ENCODE measurements around the gene SLC38A4.

The SLC38A4 gene

DNA sequence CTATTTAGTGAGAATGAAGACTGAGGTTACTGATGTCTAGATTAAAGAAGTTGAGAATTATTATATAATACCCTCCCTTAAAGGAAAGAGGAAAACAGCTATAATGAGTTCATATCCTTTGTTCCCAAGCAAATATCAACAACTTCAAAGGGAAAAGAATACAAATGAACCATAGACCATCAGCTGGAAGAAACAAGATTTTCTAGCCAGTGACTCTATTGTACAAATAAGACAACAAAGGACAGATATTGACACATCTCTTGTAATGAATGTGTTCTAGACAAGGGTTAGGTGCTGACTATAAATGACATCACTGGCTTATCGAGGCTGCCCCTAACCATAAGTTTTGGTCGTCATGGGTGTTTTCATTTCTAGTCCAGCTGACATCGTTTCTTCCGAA lies 48.2 kb downstream of the SLC38A4 start:
- H3K4me1 ChIP-seq (ENCODE audit: control insufficient read depth, insufficient read depth, low read length), result no peaks in the 10 kb centered on the region
- H3K27me3 ChIP-seq (ENCODE audit: control insufficient read depth, insufficient read depth, low read length), result no peaks in the 10 kb centered on the region
- no peak overlapping the region for H3K9ac ChIP-seq (ENCODE audit: low read length)
- H3K36me3 ChIP-seq (ENCODE audit: control insufficient read depth, insufficient read depth, low read length), result no peaks in the 10 kb centered on the region
- no peaks in the 10 kb centered on the region for H3K9me3 ChIP-seq (ENCODE audit: control insufficient read depth, insufficient read depth, low read depth, low read length)
- no peak overlapping the region for H3K4me3 ChIP-seq (ENCODE audit: low read depth, low read length)
- no peak overlapping the region for H3K27ac ChIP-seq (ENCODE audit: low read depth, low read length)

DNA sequence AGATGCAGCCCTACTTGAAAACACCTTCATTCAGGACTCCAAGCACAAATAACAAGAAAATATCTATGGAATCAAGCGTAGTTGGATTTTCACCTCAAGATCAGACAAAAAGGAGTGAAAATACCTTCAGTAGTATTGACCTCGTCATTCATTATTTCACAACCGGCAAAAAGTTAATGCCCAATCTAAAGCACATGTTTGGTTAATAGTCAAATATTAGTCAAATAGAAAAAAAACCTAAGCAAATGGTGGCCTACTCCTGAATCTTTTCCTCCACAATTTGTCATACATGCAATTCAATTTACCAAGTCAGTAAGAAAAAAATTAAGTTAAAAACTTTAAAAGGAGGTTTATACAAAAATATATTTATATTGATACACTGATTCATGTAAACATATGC lies 50.0 kb downstream of the SLC38A4 start:
- Histone ChIP-seq H3K9me3 (ENCODE audit: control insufficient read depth, insufficient read depth, low read depth, low read length) (no peaks in the 10 kb centered on the region), H3K36me3 (ENCODE audit: control insufficient read depth, insufficient read depth, low read length) (no peaks in the 10 kb centered on the region), H3K27ac (ENCODE audit: low read depth, low read length) (no peak overlapping the region), H3K9ac (ENCODE audit: low read length) (no peak overlapping the region), H3K27me3 (ENCODE audit: control insufficient read depth, insufficient read depth, low read length) (no peaks in the 10 kb centered on the region), H3K4me1 (ENCODE audit: control insufficient read depth, insufficient read depth, low read length) (peaks cover 10% of the 10 kb centered on the region), H3K4me3 (ENCODE audit: low read depth, low read length) (no peak overlapping the region)

DNA sequence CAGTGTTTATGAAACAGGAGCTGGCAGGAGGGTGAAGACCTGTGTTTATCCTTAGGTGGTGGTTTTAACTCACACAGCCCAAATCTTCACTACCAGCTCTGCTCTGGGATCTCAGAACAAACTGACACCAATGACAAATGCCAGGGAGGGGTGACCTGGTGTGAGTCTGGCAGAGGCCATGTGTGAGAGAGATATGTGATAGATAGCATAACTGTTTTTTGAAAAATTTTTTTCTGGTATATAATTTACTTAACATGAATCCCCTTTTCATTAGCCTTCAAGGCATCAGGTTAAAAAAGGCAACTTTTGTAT lies 51.5 kb downstream of the SLC38A4 start:
- H3K36me3 ChIP-seq (ENCODE audit: control insufficient read depth, insufficient read depth, low read length), result no peaks in the 10 kb centered on the region
- H3K4me1 ChIP-seq (ENCODE audit: control insufficient read depth, insufficient read depth, low read length), result peaks cover 17% of the 10 kb centered on the region
- no peaks in the 10 kb centered on the region for H3K27me3 ChIP-seq (ENCODE audit: control insufficient read depth, insufficient read depth, low read length)
- H3K9me3 ChIP-seq (ENCODE audit: control insufficient read depth, insufficient read depth, low read depth, low read length), result no peaks in the 10 kb centered on the region
- no peak overlapping the region for H3K4me3 ChIP-seq (ENCODE audit: low read depth, low read length)
- H3K9ac ChIP-seq (ENCODE audit: low read length), result no peak overlapping the region
- no peak overlapping the region for H3K27ac ChIP-seq (ENCODE audit: low read depth, low read length)

DNA sequence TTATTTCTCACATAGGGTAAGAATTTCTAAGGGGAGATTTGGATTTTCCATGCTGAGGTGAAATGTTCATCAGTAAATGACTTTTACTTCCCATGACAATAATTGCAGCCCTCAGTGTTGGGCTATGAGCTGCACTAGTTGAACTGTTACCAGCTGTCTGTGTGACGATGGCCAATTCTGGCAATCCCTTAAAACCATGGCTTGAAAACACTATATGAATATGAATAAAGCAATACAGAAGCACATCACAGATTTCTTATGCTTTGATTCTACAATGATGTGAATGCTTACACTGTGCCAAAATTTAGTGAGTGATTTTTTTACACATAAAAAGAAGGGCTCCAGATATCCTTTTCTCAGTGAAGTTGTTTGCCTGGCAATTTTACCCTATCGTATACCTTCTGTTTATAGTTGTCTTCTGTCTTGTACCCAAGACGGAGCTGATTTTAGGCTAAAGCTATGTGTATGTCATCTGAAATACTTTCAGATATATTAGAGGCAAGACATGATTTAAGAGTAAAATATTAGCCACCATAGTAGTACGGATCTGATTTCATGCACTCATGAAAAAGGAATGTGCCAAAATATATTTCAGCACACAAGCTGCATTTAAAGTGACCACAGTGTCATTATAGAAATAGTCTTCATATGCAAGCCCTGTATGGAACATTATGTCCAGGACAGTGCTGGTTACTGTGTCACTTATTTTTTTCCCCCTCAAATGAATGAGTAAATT lies 52.0 kb downstream of the SLC38A4 start:
- H3K36me3 ChIP-seq (ENCODE audit: control insufficient read depth, insufficient read depth, low read length), result no peaks in the 10 kb centered on the region
- no peak overlapping the region for H3K9ac ChIP-seq (ENCODE audit: low read length)
- no peak overlapping the region for H3K4me3 ChIP-seq (ENCODE audit: low read depth, low read length)
- no peak overlapping the region for H3K27ac ChIP-seq (ENCODE audit: low read depth, low read length)
- H3K9me3 ChIP-seq (ENCODE audit: control insufficient read depth, insufficient read depth, low read depth, low read length), result no peaks in the 10 kb centered on the region
- peaks cover 17% of the 10 kb centered on the region for H3K4me1 ChIP-seq (ENCODE audit: control insufficient read depth, insufficient read depth, low read length)
- H3K27me3 ChIP-seq (ENCODE audit: control insufficient read depth, insufficient read depth, low read length), result no peaks in the 10 kb centered on the region

DNA sequence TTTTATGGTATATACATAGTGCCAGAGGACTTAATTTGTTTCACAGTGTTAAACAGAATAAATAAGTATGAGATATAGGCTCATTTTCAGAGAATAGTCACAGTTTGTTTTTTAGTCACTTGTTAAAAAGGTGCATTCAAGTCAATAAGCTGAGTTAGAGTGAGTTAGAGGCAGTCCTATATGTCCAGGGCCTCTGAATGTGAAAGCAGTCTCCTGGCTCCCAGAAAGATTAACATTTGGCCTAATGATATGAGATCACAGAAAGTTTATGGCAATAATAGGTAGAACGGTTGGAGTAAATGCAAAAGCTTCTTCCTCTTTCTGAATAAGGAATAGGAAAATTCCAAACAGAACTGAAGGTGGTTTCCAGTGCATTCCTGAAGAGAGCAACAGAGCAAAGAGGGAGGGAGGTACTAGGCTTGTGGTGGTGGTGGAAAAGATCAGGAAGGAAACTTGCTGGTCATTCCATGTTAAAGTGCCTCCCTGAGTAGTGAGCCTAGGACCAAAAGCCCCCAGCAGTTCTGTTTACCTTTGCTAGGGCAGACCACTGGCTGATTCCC lies 54.4 kb downstream of the SLC38A4 start:
- Histone ChIP-seq H3K27ac (ENCODE audit: low read depth, low read length) (no peak overlapping the region), H3K27me3 (ENCODE audit: control insufficient read depth, insufficient read depth, low read length) (no peaks in the 10 kb centered on the region), H3K4me3 (ENCODE audit: low read depth, low read length) (no peak overlapping the region), H3K4me1 (ENCODE audit: control insufficient read depth, insufficient read depth, low read length) (peaks cover 17% of the 10 kb centered on the region), H3K36me3 (ENCODE audit: control insufficient read depth, insufficient read depth, low read length) (no peaks in the 10 kb centered on the region), H3K9me3 (ENCODE audit: control insufficient read depth, insufficient read depth, low read depth, low read length) (no peaks in the 10 kb centered on the region), H3K9ac (ENCODE audit: low read length) (no peak overlapping the region)

DNA sequence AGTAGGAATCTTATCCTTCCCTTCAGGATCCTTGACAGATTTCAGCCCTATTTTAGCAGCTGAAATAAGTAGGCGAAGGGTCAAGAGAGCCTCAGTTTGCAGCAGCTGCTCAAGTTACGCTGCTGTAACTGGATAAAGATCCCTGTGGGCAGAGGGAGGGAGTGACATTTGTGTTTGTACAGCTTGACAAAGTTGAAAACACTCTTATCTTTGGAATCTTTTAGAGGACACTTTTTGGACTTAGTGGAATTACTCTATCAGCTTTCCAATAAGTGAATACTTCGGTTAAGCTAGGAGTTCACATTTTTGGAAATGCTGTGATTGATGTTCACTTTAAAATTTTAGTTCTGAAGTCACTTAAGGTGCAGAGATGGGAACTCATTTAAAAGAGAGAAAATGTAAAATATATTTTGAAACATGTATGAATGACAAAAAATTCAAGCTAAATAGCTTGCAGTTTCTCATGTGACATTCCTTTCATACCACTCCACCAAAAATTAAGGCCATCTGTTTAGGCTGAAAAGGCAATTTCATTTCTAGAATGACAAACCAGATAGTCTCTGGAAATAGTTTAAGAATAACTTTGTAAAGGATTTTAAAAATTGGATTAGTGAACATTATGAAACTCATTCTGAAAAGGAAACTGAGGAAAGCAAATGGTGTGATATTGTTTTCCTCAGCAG lies 55.2 kb downstream of the SLC38A4 start:
- Histone ChIP-seq H3K36me3 (ENCODE audit: control insufficient read depth, insufficient read depth, low read length) (no peaks in the 10 kb centered on the region), H3K27ac (ENCODE audit: low read depth, low read length) (no peak overlapping the region)

DNA sequence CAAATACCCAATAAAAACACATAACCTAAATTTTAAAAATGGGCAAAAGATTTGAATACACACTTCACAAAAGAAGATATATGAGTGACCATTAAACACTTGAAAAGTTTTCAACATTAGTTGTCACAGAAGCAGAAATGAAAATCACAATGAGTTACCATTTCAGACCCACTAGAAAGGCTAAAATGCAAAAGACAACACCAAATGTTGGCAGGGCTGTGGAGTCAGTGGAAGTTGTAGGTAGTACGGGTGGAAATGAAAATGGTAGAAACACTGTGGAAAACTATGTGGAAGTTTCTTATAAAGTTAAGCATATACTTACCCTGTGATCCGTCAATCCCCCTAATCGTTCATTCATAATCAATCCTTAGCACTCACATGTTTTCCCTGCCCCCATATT lies 61.8 kb downstream of the SLC38A4 start:
- no peak overlapping the region for H3K9ac ChIP-seq (ENCODE audit: low read length)
- H3K27ac ChIP-seq (ENCODE audit: low read depth, low read length), result no peak overlapping the region
- H3K9me3 ChIP-seq (ENCODE audit: control insufficient read depth, insufficient read depth, low read depth, low read length), result peaks cover 10% of the 10 kb centered on the region
- no peaks in the 10 kb centered on the region for H3K4me1 ChIP-seq (ENCODE audit: control insufficient read depth, insufficient read depth, low read length)
- no peaks in the 10 kb centered on the region for H3K36me3 ChIP-seq (ENCODE audit: control insufficient read depth, insufficient read depth, low read length)
- H3K4me3 ChIP-seq (ENCODE audit: low read depth, low read length), result no peak overlapping the region
- no peaks in the 10 kb centered on the region for H3K27me3 ChIP-seq (ENCODE audit: control insufficient read depth, insufficient read depth, low read length)

More for the DNA sequence above, 55.2 kb downstream of the SLC38A4 start:
- Histone ChIP-seq H3K9ac (ENCODE audit: low read length) (no peak overlapping the region), H3K4me1 (ENCODE audit: control insufficient read depth, insufficient read depth, low read length) (peaks cover 17% of the 10 kb centered on the region), H3K4me3 (ENCODE audit: low read depth, low read length) (no peak overlapping the region), H3K9me3 (ENCODE audit: control insufficient read depth, insufficient read depth, low read depth, low read length) (no peaks in the 10 kb centered on the region), H3K27me3 (ENCODE audit: control insufficient read depth, insufficient read depth, low read length) (no peaks in the 10 kb centered on the region)

DNA sequence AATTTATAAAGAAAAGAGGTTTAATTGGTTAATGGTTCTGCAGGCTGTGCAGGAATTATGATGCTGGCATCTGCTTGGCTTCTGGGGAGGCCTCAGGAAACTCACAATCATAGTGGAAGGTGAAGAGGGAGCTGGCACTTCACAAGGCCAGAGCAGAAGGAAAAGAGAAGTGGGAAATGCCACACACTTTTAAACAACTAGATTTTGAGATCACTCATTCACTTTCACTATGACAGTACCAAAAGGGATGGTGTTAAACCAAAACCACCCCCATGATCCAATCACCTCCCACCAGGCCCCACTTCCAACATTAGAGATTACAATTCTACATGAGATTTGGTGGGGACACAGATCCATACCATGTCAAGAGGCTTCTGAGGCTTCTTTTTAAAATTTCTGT lies 62.6 kb downstream of the SLC38A4 start:
- no peak overlapping the region for H3K4me3 ChIP-seq (ENCODE audit: low read depth, low read length)
- no peak overlapping the region for H3K27ac ChIP-seq (ENCODE audit: low read depth, low read length)
- peaks cover 15% of the 10 kb centered on the region for H3K9me3 ChIP-seq (ENCODE audit: control insufficient read depth, insufficient read depth, low read depth, low read length)
- no peak overlapping the region for H3K9ac ChIP-seq (ENCODE audit: low read length)
- H3K4me1 ChIP-seq (ENCODE audit: control insufficient read depth, insufficient read depth, low read length), result no peaks in the 10 kb centered on the region
- no peaks in the 10 kb centered on the region for H3K36me3 ChIP-seq (ENCODE audit: control insufficient read depth, insufficient read depth, low read length)
- H3K27me3 ChIP-seq (ENCODE audit: control insufficient read depth, insufficient read depth, low read length), result no peaks in the 10 kb centered on the region

DNA sequence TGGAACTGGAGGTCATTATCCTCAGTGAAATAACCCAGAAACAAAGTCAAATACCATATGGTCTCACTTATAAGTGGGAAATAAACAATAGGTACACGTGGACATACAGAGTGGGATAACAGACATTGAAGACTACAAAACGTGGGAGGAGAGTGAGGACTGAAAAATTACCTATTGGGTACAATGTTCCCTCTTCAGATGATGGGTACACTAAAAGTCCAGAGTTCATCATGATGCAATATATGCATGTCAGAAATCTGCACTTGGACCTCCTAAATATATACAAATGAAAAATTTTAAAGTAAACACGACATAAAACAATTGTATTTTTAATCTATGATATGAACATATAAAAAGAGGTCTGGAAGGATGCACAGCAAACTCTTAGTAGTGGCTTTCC lies 71.2 kb downstream of the SLC38A4 start:
- Histone ChIP-seq H3K27ac (ENCODE audit: low read depth, low read length) (no peak overlapping the region), H3K4me1 (ENCODE audit: control insufficient read depth, insufficient read depth, low read length) (no peaks in the 10 kb centered on the region), H3K27me3 (ENCODE audit: control insufficient read depth, insufficient read depth, low read length) (no peaks in the 10 kb centered on the region), H3K36me3 (ENCODE audit: control insufficient read depth, insufficient read depth, low read length) (no peaks in the 10 kb centered on the region), H3K4me3 (ENCODE audit: low read depth, low read length) (no peak overlapping the region), H3K9me3 (ENCODE audit: control insufficient read depth, insufficient read depth, low read depth, low read length) (peaks cover 21% of the 10 kb centered on the region), H3K9ac (ENCODE audit: low read length) (no peak overlapping the region)

GRCh38 chr12:46752396-46752795 lies 73.4 kb downstream of the SLC38A4 start:
- Histone ChIP-seq H3K9me3 (ENCODE audit: control insufficient read depth, insufficient read depth, low read depth, low read length) (peaks cover 10% of the 10 kb centered on the region), H3K4me1 (ENCODE audit: control insufficient read depth, insufficient read depth, low read length) (no peaks in the 10 kb centered on the region), H3K27ac (ENCODE audit: low read depth, low read length) (no peak overlapping the region), H3K9ac (ENCODE audit: low read length) (no peak overlapping the region), H3K4me3 (ENCODE audit: low read depth, low read length) (no peak overlapping the region), H3K36me3 (ENCODE audit: control insufficient read depth, insufficient read depth, low read length) (no peaks in the 10 kb centered on the region), H3K27me3 (ENCODE audit: control insufficient read depth, insufficient read depth, low read length) (no peaks in the 10 kb centered on the region)

- Histone ChIP-seq H3K9ac (ENCODE audit: low read length) (no peak overlapping the region), H3K4me1 (ENCODE audit: control insufficient read depth, insufficient read depth, low read length) (no peaks in the 10 kb centered on the region), H3K27me3 (ENCODE audit: control insufficient read depth, insufficient read depth, low read length) (no peaks in the 10 kb centered on the region), H3K27ac (ENCODE audit: low read depth, low read length) (no peak overlapping the region), H3K9me3 (ENCODE audit: control insufficient read depth, insufficient read depth, low read depth, low read length) (peaks cover 5% of the 10 kb centered on the region), H3K36me3 (ENCODE audit: control insufficient read depth, insufficient read depth, low read length) (no peaks in the 10 kb centered on the region), H3K4me3 (ENCODE audit: low read depth, low read length) (no peak overlapping the region)
Observed at GRCh38 chr12:46751173-46751572, 74.6 kb downstream of the SLC38A4 start.
